Panc1 (cell line): ENCODE measurements around the gene ZBTB4. TPM values are rescaled to one million over a fixed set of nuclear protein-coding genes. Genes with fewer than 3 reads are reported as not detected.

Experiments used
- ATAC-seq: fragments of 200-7000 bp; cut with Tn5 transposase; 2 replicates; pipeline ENCODE4 v1.9.1; 2020; ENCODE audit warnings: mild to moderate bottlenecking, moderate library complexity
- BruUV-seq: library from RNA; stranded (reverse); fragments of 400-500 nt; replicated peaks from 2 replicates; lab custom pipeline; 2021; lab: Mats Ljungman, UMichigan
- CTCF ChIA-PET: fragments of 300-600 bp; sonication (Branson Sonifier 250); formaldehyde crosslinking; loops from one replicate; lab custom pipeline; 2022; ENCODE audit warnings: antibody characterized with exemption; lab: Charles Lee
- POLR2A ChIA-PET: fragments of 300-600 bp; sonication (Branson Sonifier 250); formaldehyde crosslinking; loops from one replicate; lab custom pipeline; 2022; ENCODE audit warnings: antibody characterized with exemption; lab: Charles Lee
- DNase-seq: peaks from one replicate; pipeline ENCODE4 v3.0.0-alpha.2; 2010; ENCODE audit warnings: low read depth, low spot score
- H3K27ac ChIP-seq: 2 replicates; pipeline ENCODE4 v1.5.1; 2011; ENCODE audit warnings: mild to moderate bottlenecking, low read length, inconsistent platforms
- H3K27me3 ChIP-seq: fragments of 200-500 bp; sonication (Bioruptor generic); 2 replicates; pipeline ENCODE4 v1.6.0; 2014; ENCODE audit warnings: low read length, inconsistent platforms; ENCODE audit not compliant: control insufficient read depth, insufficient read depth
- H3K36me3 ChIP-seq: fragments of 200-500 bp; sonication (Bioruptor generic); 2 replicates; pipeline ENCODE4 v1.5.1; 2014; ENCODE audit warnings: inconsistent platforms, mild to moderate bottlenecking, low read length, moderate library complexity; ENCODE audit not compliant: control insufficient read depth, insufficient read depth
- H3K4me1 ChIP-seq: 2 replicates; pipeline ENCODE4 v1.5.1; 2011; ENCODE audit warnings: inconsistent platforms, mild to moderate bottlenecking, low read length, moderate library complexity; ENCODE audit not compliant: control insufficient read depth, insufficient read depth
- H3K4me3 ChIP-seq, 2 experiments: 2 replicates each; pipeline ENCODE4 v1.5.1; 2011 to 2012; ENCODE audit warnings: low read depth in 2 of 2, low read length in 2 of 2, mild to moderate bottlenecking in 2 of 2, inconsistent platforms in 1 of 2, moderate library complexity in 1 of 2
- H3K9me3 ChIP-seq: fragments of 200-500 bp; sonication (Bioruptor generic); 2 replicates; pipeline ENCODE4 v1.5.1; 2014; ENCODE audit warnings: low read depth, mild to moderate bottlenecking, inconsistent platforms, low read length, moderate library complexity; ENCODE audit not compliant: control insufficient read depth, insufficient read depth
- CTCF ChIP-seq: fragments of 450-650 bp; IDR thresholded peaks from 2 replicates; pipeline ENCODE4 v1.5.1; 2017; ENCODE audit warnings: mild to moderate bottlenecking
- POLR2AphosphoS5 ChIP-seq: IDR thresholded peaks from 2 replicates; pipeline ENCODE4 v1.6.1; 2012; ENCODE audit warnings: mild to moderate bottlenecking, low read depth, low read length, moderate library complexity
- REST ChIP-seq, 2 experiments: IDR thresholded peaks; 2 replicates each; pipeline ENCODE4 v1.6.1; 2011 to 2012; ENCODE audit warnings: low read depth in 2 of 2, control low read depth in 1 of 2, low read length in 1 of 2, mild to moderate bottlenecking in 1 of 2, moderate library complexity in 1 of 2; ENCODE audit not compliant: insufficient read depth in 1 of 2
- SIN3A ChIP-seq: IDR thresholded peaks from 2 replicates; pipeline ENCODE4 v1.6.1; 2012; ENCODE audit warnings: low read depth, mild to moderate bottlenecking, low read length, moderate library complexity, borderline replicate concordance; ENCODE audit not compliant: insufficient read depth
- TCF7L2 ChIP-seq: IDR thresholded peaks from 2 replicates; pipeline ENCODE4 v1.6.1; 2011; ENCODE audit warnings: mild to moderate bottlenecking, low read depth, low read length, inconsistent platforms
- in situ Hi-C: cut with HindIII; loops from 2 replicates; pipeline ENCODE4 v1.10.0; 2016; ENCODE audit warnings: low sequenced_read_pairs, low pct_unique_long_range_greater_than_20kb
- intact Hi-C: fragments of 100-400 bp; cut with micrococcal nuclease; formaldehyde crosslinking; loops from one replicate; pipeline ENCODE4 v1.10.0; 2022; ENCODE audit not compliant: unreplicated experiment
- total RNA-seq: library from RNA; stranded (reverse); gene quantifications from one replicate; pipeline ENCODE4 v1.2.1, GENCODE V29; 2021; ENCODE audit not compliant: unreplicated experiment

ZBTB4 gene
- total RNA-seq, 1 experiment from 2014 or later, result 24.9 TPM

- H3K27ac ChIP-seq, result no peak overlapping the region
- peaks cover 26% of the 10 kb centered on the region for H3K36me3 ChIP-seq
- H3K9me3 ChIP-seq, result no peaks in the 10 kb centered on the region
- intact Hi-C loops (no loop called here), in situ Hi-C loops (no loop called here)
- ATAC-seq (no peak), DNase-seq (no peak)
- TF ChIP-seq CTCF (no peak), TCF7L2 (no peak)
- no peaks in the 10 kb centered on the region for H3K4me1 ChIP-seq
- ChIA-PET POLR2A (no interaction called here), CTCF (interaction anchor here (1.0 to 1.2 kb wide), 2 partner anchors 46 to 52 kb away, joined by 3 to 5 read pairs; no protein-coding TSS in a partner anchor)
- BruUV-seq, result no TSS peak
- no peak overlapping the region for H3K4me3 ChIP-seq
- H3K27me3 ChIP-seq, result no peaks in the 10 kb centered on the region
Observed at GRCh38 chr17:7508145-7508544, 28.7 kb upstream of the ZBTB4 start.

GRCh38 chr17:7503521-7503920 is 24.1 kb upstream of the ZBTB4 start:
- intact Hi-C loops, result no loop called here
- H3K36me3 ChIP-seq, result peaks cover 47% of the 10 kb centered on the region

More at GRCh38 chr17:7503521-7503920, 24.1 kb upstream of the ZBTB4 start:
- BruUV-seq, result no TSS peak
- in situ Hi-C loops, result no loop called here
- Histone ChIP-seq H3K9me3 (no peaks in the 10 kb centered on the region), H3K4me3 (no peak overlapping the region), H3K27me3 (no peaks in the 10 kb centered on the region), H3K27ac (no peak overlapping the region), H3K4me1 (no peaks in the 10 kb centered on the region)
- TF ChIP-seq CTCF (no peak), POLR2AphosphoS5 (no peak), SIN3A (no peak), REST (IDR thresholded peaks at IDR 0.05; ENCODE audit: insufficient read depth in 1 of 2, low read depth in 2 of 2, low read length in 1 of 2) (no peak), TCF7L2 (no peak)
- no peak for DNase-seq
- no peak for ATAC-seq
- ChIA-PET CTCF (no interaction called here), POLR2A (no interaction called here)
